Fibroblast of villous mesenchyme (primary cell): Measurements from ENCODE around the gene DOCK8. TPM values are rescaled to one million over a fixed set of nuclear protein-coding genes. Genes with fewer than 3 reads are reported as not detected.

ENCODE experiments used
- DNase-seq: peaks from one replicate; pipeline ENCODE4 v3.0.0-alpha.2; 2010; ENCODE audit warnings: low read depth
- H3K4me3 ChIP-seq: 2 replicates; pipeline ENCODE4 v1.5.1; 2011; ENCODE audit warnings: low read depth, mild to moderate bottlenecking, low read length
- total RNA-seq: library from RNA; depleted of rRNA; stranded (reverse); fragments of >200 nt; gene quantifications from 2 replicates; pipeline ENCODE4 v1.2.3, GENCODE V29; 2012
- TF ChIP-seq, protein P1 (sequence below): IDR thresholded peaks from 2 replicates; pipeline ENCODE4 v1.5.1; 2012; ENCODE audit warnings: low read depth, mild to moderate bottlenecking, low read length; ENCODE audit not compliant: insufficient read depth

DOCK8 gene
- total RNA-seq, 1 donor = 2.6 TPM

DNA sequence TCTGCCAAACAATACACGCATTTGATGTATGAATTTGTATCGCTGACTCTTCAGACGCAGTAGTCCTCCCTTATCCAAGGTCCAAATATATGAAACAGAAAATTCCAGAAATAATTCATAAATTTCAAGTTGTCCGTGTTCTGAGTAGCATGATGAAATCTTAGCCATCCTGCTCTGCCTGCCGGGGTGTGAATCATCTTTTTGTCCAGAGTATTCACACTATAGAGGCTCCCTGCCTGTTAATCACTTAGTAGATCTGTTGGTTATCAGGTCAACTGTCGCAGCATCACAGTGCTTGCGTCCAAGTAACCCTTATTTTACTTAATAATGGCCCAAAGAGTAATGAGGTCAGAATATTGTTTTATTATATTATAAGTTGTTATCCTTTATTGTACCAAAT is 268.1 kb downstream of the DOCK8 start:
- TF ChIP-seq, protein P1, sequence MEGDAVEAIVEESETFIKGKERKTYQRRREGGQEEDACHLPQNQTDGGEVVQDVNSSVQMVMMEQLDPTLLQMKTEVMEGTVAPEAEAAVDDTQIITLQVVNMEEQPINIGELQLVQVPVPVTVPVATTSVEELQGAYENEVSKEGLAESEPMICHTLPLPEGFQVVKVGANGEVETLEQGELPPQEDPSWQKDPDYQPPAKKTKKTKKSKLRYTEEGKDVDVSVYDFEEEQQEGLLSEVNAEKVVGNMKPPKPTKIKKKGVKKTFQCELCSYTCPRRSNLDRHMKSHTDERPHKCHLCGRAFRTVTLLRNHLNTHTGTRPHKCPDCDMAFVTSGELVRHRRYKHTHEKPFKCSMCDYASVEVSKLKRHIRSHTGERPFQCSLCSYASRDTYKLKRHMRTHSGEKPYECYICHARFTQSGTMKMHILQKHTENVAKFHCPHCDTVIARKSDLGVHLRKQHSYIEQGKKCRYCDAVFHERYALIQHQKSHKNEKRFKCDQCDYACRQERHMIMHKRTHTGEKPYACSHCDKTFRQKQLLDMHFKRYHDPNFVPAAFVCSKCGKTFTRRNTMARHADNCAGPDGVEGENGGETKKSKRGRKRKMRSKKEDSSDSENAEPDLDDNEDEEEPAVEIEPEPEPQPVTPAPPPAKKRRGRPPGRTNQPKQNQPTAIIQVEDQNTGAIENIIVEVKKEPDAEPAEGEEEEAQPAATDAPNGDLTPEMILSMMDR = no peak
- no peak overlapping the region for H3K4me3 ChIP-seq
- DNase-seq = no peak

DNA sequence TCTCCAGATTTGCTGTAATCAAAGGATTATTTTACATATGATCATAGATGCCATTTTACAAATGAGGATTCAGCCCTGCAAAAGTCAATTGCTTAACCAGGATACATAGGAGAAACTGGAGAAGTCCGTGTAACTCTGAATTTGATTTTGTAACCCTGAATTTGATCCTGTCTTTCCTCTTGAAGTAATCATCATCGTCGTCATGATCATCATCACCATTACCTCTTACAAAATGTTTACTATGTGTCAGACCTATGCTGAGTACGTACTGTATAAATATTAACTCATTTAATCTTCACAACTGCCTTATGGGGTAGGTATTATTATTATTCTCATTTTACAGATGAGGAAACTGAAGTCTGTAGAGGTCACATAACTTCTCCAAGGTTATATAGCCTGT is 271.5 kb downstream of the DOCK8 start:
- no peak for DNase-seq
- no peak overlapping the region for H3K4me3 ChIP-seq
- TF ChIP-seq, protein P1 = no peak

DNA sequence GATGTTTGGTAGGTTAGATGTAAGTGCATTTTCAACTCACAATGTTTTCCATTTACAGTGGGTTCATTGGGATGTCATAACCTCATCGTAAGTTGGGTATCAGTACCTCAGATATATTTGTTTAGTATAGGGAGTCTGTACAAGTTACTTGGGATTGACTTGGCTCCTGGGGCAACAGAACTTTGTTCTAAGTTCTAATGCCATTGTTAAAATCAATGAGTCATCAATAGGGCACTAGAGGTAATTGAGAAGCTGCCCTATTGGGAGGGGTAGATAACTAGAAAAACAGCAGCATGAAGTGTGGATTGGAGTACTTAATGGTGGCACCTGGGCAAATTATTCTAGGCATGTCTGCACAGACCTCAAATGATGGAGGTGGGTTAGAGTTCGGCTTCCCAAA is 272.8 kb downstream of the DOCK8 start:
- TF ChIP-seq, protein P1 = no peak
- no peak overlapping the region for H3K4me3 ChIP-seq
- no peak for DNase-seq

DNA sequence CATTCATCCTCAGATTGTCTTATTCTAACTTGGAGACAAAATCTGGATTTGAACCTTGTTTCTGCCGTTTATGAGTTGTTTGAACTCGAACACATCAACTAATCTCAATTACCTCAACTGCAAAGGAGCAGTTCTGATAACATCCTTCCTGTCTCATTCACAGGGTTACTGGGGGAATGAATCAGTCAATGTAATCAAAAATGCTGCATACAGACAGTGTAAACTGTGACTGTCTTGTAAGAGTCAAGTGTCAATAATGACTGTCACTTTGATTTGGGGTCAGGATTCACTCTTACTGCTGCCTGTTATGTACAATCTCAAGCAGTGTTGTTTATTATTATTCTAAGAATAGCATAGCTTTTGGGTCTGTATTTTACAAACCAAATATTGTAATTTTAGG is 273.8 kb downstream of the DOCK8 start:
- TF ChIP-seq, protein P1 = no peak
- no peak for DNase-seq
- H3K4me3 ChIP-seq = no peak overlapping the region

DNA sequence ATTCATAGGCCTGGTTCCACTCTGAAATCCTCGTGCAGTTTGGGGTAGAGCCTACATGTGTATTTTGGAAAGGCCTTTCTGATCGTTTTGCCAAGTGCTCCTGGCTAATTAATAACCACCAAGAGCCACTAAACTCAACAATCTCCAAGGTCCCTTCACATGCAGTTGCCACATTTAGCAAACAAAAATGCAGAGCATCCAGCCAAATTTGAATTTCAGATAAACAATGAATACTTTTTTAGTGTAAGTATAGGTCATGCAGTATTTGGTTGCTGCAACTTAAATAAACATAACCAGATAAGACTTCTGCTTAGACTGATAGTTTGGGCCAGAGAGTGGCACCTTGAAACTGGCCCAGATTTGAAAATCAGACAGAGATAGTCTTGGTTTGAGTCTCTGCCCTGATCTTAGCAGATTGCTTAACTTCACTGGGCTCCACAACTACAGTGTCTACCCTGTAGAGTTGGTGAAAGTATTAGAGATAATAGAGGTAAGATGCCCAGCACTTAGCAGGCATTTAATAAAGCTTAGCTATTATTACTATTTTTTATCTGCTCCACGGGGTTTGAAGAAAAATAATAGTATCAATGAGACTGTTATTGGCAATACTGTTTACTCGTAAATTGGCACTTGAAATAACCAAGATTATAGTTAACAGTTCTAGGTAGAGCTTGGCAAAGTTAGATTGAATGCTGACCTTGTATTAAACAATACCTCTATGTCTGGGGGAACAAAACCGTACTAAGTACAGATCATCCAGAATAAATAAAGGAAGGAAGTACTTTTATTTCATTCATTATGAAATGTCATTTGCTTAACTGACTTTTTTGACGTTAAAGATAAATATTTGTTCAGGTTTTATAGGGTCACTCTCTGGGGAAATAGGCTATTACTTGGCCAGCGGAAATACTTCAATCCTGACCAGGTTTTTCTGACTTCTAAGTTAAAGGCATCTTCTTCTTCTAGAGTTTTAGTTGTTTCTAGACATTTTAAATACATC is 274.8 kb downstream of the DOCK8 start:
- TF ChIP-seq, protein P1 = no peak
- no peak for DNase-seq
- no peak overlapping the region for H3K4me3 ChIP-seq

DNA sequence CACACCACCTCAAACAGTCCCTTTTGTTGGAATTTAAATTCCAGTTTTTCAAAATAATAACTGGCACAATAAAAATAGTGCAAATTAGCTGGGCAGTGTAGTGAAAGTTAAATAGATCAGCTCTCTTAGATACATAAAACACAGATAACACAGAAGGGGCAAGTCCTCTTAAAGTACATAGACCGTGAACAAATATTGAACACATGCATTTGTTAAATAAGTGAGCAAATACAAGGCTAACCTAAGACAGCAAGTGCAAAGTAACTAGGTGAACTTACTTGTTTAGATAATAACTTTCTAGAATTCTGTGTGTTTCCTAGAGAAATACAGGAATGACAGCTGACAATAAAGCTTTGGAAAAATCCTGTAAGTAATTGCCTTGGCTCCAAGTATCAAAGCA is 280.1 kb downstream of the DOCK8 start:
- DNase-seq = no peak
- H3K4me3 ChIP-seq = no peak overlapping the region
- TF ChIP-seq, protein P1 = no peak
